GM19467 (cell line): ENCODE results near the gene STRA6.
"Not testable (repeated sequence)": the region's sequence is repeated elsewhere in the genome, so short reads cannot be mapped to it uniquely, and the experiment has no call there.

Experiments
- ATAC-seq: cut with Tn5 transposase; IDR thresholded peaks from one replicate; pipeline ENCODE4 v1.9.1; 2021; ENCODE audit warnings: mild to moderate bottlenecking, moderate library complexity; ENCODE audit not compliant: unreplicated experiment

Gene STRA6

DNA sequence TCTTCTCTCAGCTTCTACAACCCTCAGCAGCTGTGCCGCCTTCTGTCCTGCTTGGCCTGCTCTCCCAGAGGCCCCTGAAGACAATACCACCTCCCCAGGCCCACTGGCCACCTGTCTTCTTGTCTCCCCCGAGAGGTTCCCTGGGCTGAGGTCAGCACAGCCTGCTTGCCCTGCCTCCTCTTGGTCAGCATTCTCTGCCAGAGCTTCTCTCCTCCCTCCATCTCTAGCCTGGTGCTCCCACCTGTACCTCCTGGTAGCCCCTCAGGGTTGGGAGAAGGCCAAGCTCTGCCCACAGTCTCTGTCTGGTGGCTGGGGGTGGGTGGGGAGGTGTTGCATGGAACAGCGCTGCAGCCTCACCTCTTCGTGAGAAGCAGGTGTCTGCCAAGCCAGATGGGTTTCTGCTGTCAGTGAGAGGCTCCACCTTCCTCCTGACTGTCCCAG is 34.7 kb downstream of the STRA6 start:
- no peak for ATAC-seq

DNA sequence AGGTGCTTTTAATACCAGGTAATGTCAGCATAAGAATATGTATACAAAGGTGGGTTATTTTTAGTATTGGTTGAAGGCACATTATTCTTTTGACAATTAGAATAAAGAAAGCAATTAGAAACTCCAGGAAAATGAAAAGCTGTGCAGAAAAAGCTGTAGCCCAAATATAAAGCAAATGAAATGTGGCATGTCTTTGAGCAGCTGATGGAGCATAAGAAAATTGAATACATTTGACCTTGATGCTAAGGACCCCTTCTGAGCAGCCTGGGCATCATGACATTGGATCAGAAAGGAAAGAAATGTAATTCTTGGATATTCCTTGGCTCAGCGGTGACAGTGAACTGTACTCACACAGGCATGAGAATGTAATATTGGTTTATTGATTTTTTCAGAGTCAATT is 37.1 kb downstream of the STRA6 start:
- no peak for ATAC-seq

DNA sequence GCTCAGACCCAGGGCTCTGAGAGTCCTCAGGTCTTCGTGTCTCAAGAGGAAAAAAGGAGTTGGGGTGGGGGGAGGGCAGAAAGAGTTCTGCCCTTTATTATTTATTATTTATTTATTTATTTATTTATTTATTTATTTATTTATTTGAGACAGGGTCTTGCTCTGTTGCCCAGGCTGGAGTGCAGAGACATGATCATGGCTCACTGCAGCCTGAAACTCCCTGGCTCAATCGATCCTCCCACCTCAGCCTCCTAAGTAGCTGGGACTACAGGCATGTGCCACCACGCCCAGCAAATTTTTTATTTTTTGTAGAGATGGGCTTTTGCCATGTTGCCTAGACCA is 40.4 kb downstream of the STRA6 start:
- ATAC-seq = not testable (repeated sequence)

DNA sequence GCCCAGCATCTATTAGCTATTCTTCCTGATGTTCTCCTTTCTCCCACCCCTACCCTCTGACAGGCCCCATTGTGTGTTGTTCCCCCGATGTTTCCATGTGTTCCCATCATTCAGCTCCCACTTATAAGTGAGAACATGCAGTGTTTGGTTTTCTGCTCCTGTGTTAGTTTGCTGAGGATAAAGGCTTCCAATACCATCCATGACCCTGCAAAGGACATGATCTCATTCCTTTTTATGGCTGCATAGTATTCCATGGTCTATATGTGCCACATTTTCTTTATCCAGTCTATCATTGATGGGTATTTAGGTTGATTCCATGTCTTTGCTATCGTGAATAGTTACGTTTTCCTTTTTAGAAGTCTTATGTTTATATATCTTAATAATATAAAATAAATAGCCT is 42.2 kb downstream of the STRA6 start:
- not testable (repeated sequence) for ATAC-seq

DNA sequence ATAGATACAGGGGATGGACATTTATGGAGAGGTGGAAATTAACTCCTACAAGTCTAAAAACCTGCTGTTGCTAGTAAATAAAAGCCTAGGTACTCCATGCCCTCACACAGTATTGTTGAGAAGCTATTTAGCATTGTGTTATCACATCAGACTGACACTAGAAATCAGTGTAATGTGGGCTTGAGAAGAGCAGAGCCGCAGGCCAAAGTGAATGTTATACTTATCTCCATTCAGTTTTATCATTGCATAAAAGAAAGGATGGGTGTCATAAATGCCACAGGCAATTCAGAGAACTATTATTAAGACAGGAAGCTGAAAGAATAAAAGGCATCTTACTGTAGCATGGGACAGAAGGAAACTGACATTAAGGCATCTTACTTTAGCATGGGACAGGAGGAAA is 42.8 kb downstream of the STRA6 start:
- ATAC-seq = no peak

DNA sequence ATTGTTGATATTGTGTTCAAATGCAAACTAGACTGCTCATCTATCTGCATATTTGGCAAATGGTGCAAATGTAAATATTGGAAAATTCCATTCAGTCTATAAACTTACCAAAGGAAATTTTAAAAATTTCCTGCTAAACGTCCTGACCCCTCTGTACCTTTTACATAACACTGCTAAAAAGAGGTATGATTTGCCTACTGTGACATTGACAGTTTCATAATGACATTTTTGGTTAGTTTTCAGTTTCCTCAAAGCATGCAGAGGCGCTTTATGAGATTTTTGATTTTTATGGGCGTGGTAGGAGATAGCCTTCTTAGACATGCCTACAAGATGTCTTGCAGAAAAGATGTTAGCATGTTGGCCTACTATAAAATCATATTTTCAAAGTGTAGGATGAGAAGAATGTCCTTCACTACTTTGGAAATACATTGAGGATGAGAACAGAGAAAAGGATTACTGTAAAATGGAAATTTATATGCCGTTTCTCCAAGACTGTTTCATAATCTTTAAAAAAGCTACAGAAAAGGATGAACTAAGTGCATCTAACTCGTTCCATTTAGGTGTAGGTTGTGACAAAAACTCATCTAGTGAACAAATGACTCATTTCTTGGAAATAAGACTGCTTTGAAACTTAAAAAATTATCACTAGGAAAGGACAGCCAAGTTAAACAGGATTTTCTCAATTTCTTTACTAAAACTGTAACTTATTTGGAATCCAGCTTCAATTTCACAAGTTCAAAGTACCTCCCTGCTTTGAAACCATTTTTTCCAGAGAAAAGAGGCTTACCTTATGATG is 43.5 kb downstream of the STRA6 start:
- peak; percentile 58 for ATAC-seq

DNA sequence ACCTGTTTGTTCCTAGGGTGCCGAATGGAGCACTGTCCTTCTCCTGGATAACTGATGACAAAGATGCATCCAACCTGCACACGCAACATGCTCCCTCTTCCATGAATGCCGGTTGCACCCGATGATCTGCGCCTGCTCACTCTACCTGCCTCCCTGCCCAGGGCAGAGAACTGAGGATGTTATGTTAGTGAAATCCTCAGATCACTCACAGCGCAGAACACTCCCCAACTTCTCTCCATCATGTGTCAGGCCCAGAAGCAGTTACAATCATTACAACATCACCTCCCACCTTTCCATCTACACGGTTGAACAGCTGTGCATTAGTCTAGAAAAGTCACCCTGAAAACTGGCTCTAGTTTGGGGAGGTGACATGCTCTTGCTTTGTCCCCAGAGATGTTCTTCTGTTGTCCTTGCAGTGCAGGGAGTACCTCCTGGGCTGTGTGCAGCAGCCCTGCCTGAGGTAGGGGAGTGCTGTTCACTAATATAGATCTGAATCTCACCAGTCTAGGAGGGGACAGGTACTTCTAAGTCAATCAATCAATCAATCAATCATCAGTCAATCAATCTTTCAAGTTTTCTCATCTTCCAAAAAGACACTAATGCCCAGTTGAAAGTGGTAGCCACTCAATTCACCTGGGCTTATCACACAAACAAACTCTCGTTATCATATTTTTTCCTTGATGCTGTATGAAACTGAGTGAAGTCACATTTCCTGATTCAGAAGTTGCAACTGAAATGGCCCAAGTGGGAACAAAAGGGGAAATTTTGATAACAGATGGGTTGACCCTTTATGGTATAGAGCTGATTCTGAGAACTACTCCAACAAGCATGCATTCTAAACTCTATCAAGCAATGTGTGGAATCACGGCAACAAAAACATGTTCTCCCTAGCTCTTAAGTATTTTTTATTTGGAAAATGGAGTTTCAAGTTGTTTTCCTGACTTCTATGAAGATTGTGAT is 44.4 kb downstream of the STRA6 start:
- ATAC-seq = no peak

DNA sequence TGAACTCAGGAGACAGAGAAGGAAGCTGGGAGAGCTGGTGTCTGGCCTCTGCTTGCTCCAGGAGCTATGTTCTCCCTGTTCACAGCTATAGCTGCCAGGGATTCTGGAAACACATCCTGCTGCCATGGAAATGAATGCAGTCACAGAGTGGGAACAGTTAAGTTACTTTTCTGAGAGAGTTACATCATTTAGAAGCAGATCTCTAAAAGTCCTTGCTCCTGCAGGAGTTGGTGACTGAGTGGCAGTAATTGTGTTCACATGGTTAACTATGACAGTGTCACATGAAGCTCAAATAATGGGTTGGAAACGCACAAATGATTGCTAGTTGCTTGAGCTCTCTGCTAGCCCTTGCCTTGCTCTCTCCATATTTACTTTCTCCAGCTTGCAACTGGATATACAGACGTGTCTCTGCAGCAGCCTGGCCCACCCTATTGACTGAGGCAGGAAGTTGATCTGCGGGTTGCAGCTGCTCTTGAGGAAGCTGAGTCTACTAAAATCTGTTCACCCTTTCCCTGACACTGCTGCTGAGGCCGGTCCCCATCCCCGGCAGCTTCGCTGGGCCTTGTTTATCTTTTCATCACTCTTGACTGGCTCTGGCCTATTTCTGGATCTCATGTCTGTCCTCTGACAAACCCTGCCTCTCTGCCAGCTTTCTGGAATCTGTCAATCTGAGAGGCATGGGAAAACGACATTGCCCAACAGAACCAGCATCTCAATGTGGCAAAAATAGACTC is 45.7 kb downstream of the STRA6 start:
- ATAC-seq = no peak

DNA sequence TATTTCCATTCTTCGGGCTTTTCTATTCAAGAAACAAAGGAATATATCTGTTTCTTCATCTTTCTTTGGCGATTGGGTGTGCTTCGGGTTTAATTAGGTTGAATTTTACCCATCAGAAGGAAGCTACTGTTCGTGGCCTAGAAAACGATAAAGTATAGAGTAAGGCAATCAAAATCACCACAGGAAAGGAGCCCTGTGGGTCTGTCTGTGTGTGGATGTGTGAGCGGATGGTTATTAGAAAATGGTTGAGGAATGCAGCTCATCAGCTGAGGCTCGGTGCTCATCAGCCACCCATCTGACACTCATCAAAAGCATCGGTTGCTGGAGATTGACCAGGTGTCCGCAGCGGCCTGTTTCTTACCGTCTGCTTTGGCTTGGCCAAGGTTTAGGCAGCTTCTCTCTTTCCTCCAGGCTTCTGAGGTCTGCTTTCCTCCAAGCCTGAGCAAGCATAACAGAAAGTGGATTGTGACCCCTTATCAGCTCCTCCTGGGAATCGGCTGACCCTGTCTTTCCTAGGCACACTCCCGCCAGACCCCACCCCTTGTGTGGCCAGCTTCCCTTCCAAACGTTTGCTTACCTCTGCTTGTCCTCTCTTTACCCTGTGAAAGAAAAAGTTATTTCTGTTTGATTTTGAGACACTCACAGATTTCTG is 46.7 kb downstream of the STRA6 start:
- ATAC-seq = no peak

DNA sequence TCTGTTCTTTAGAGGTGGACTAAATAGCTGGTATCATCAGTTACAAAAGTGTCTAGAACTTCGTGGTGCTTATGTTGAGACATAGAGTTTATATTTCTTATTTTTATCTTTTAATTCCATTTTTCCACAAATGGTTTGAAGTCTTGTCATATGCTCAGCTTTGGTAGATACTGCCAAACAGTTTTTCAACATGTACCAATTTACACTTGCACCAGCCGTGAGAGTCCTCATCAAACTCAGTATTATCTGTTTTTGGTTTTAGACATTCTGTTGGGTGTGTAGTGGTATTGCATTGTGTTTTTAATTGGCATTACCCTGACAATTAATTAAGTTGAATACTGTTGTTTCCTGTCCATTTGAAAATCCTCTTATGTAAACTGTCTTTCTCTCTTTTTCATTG is 55.5 kb downstream of the STRA6 start:
- no peak for ATAC-seq

DNA sequence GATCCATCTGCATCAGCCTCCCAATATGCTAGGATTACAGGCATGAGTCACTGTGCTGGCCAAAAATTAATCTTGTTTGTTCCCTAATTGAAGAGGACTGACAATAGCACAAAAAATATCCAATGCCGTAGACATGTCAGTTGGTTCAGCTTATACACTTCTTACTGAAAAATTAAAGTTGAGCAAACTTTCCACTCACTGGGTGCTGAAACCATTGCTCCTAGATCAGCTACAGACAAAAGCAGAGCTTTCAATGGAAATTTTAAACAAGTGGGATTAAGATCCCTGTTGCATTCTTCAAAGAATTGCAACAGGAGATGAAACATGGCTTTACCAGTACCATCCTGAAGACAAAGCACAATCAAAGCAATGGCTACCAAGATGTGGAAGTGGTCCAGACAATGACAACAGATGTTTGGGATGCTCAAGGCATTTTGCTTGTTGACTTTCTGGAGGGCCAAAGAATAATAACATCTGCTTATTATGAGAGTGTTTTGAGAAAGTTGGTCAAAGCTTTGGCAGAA is 56.2 kb downstream of the STRA6 start:
- ATAC-seq = no peak

DNA sequence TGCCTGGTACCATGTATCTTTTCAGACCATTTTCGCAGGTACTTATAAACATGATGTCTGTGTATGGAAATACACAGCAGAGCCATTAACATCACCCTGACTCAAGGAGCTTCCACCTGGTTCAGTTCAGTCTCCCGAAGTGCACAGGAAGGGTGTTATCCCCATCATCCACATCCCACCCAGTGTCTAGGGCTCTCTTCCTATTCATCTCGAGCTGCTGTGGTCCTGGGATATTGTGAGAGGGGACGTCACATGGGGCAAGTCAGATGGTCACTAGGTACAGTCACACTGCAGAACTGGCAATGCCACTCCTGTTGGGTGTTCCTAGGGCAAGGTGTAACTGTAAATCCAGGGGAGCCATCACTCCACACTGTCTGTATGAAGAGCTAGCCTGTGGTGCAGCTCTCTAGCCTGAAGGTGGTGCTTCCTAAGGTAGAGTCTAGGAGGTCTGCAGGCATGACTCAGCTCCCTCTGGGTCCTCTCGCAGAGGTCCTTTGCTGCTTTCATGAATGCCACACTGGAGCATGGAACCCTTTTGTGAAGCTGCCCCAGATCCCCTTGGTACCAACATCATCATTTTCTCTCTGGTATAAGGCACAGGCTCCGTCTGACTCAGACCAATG is 58.3 kb downstream of the STRA6 start:
- ATAC-seq = no peak

DNA sequence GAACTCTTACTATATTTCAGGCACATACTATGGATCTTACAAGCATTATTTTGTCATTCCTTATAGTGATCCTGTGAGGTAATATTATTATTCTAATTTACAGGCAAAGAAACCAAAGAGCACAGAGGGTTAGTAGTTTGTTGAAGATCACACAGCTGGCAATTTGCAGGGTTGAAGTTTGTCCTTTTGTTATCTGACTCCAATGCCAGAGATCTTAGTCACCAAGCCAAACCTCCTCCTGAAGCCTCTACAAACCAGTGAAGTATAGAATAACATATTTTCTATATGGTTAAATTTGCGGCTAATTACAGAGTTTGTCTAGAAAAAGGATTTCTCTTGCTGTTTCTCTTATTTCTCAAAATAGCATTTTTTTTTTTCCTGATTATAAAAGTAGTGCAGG is 61.0 kb downstream of the STRA6 start:
- no peak for ATAC-seq

DNA sequence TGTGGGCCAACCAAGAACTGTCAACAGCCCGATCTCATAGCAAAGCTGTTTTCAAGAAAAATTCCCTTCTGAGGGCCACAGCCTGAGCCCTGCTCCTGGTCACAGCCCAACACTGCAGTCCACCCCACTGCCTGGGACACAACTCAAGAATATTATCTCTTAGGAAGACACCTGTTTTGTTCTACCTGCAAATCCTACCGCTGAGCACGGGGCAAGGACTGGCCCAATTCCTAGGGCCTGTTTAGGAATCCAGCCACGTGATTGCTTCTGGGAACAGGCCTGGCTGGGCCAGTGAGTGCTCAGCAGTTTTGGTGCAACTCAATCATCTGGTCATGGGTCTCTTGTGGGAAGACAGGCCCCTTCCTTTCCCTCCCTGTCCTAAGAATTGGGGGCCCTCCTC is 63.9 kb downstream of the STRA6 start:
- no peak for ATAC-seq

DNA sequence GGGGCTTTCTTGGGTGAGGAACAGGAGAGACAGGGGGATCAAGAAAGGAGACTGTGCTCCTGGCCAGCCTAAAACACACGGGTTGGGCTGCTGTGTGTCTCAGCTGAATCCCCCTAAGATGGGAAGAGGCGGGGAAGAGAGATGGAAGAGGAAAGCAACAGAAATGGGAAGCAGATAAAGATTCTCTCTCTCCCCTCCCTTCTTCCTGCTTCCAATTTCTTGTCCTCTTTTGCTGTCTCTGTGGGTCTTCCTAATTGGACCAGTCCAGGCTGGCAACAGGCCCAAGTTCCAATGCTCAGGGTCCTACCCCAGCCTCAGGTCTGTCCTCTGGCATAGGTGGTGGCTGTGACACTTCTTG is 65.1 kb downstream of the STRA6 start:
- no peak for ATAC-seq

DNA sequence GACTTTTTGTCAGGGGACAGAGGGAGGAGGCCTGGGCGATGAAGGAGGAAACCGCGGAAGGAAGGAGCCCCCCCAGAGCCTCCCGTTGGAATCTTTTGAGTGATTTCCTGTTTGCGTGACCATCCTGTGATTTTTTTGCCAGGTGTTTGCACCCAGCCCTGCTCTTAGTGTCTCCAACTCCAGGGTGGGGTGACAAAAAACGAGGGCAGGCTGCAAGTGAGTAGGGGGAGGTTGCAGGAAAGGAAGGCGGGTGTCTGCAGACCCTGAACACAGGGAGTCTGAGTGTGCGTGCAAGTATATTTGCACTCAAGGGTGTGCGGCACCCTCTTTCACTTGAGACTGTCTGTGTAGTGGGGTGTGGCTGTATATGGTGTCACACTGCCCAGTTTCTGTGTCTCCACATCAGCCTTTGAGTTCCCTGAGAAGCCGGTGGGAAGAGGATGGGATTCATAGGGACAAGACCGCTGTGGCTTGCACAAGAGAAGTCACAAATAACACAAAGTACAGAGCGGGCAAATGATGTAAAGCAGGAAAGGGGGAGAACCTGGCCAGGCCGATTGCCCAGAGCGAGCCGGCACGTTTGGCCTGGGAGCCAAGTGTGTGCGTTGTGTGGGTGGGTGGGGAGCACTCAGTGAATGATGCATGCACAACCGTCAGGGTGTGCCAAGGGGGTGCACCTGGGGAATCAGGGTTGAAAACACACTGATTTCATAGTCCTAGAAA is 65.6 kb downstream of the STRA6 start:
- no peak for ATAC-seq

DNA sequence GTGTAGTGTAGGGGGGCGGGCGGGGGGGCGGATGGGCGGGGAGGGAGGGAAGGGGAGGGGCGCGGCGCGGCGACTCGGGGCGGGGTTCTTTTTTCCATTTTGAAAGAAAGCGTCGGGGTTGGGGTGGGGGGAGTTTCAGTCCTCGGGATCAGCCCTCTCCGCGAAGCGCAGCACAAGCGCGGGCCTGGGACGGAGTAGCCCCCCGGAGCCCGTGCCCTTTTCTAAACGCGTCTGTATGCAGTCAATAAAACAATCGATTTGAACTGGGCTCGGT is 66.1 kb downstream of the STRA6 start:
- ATAC-seq = no peak

DNA sequence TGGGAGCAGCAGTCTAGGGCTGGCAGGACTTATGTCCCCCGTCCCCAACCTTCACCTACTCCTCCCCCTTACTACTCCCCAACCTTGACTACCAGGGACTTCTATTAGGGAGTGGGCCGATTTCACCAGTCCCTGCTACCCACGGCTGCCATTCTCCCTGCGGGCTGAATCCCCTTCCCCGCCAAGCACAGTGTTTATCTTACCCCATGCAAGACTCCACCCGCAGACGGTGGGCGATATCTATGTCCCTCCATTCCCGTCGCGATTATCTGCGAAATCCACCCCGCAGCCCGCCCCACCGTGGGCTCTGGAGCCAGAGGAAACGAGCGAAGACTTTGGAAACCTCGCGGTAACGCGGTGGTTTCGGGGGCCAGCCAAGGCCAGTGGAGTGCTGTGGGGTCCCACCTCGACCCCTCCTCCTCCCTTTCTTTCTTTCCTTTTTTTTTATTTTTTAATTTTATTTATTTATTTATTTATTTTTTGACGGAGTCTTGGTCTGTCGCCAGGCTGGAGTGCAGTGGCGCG is 67.5 kb downstream of the STRA6 start:
- no peak for ATAC-seq

DNA sequence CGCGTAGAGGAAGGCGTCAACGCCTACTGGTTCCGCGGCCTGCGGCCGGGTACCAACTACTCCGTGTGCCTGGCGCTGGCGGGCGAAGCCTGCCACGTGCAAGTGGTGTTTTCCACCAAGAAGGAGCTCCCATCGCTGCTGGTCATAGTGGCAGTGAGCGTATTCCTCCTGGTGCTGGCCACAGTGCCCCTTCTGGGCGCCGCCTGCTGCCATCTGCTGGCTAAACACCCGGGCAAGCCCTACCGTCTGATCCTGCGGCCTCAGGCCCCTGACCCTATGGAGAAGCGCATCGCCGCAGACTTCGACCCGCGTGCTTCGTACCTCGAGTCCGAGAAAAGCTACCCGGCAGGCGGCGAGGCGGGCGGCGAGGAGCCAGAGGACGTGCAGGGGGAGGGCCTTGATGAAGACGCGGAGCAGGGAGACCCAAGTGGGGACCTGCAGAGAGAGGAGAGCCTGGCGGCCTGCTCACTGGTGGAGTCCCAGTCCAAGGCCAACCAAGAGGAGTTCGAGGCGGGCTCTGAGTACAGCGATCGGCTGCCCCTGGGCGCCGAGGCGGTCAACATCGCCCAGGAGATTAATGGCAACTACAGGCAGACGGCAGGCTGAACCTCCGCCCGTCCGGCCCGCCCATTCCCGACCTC is 68.1 kb downstream of the STRA6 start:
- ATAC-seq = no peak
